ENCODE measurements around the gene TDRD12.
"Not testable (repeated sequence)": the region's sequence is repeated elsewhere in the genome, so short reads cannot be mapped to it uniquely, and the experiment has no call there.

TDRD12 gene

GRCh38 chr19:32837531-32837930 lies 118.0 kb downstream of the TDRD12 start:
- H3K27ac ChIP-seq, result no peak overlapping the region
- TF ChIP-seq ZFX (IDR thresholded peaks at IDR 0.05) (no peak), CTCF (conservative IDR thresholded peaks at IDR 0.05) (no peak)

GRCh38 chr19:32842061-32842460 lies 122.5 kb downstream of the TDRD12 start:
- TF ChIP-seq CTCF (conservative IDR thresholded peaks at IDR 0.05) (no peak), ZFX (IDR thresholded peaks at IDR 0.05) (no peak)
- no peak overlapping the region for H3K27ac ChIP-seq

GRCh38 chr19:32843716-32844245 lies 124.2 kb downstream of the TDRD12 start:
- no peak overlapping the region for H3K27ac ChIP-seq
- TF ChIP-seq ZFX (IDR thresholded peaks at IDR 0.05) (no peak), CTCF (conservative IDR thresholded peaks at IDR 0.05) (no peak)

GRCh38 chr19:32848035-32848434 lies 128.5 kb downstream of the TDRD12 start:
- not testable (repeated sequence) for H3K27ac ChIP-seq

- no peak overlapping the region for H3K27ac ChIP-seq
- TF ChIP-seq CTCF (conservative IDR thresholded peaks at IDR 0.05) (no peak), ZFX (IDR thresholded peaks at IDR 0.05) (no peak)
These were observed 132.6 kb downstream of the TDRD12 start for GRCh38 chr19:32852216-32852615.

- not testable (repeated sequence) for H3K27ac ChIP-seq
These were observed 137.3 kb downstream of the TDRD12 start for GRCh38 chr19:32856818-32857217.

GRCh38 chr19:32857584-32857983 lies 138.0 kb downstream of the TDRD12 start:
- no peak for TF ChIP-seq CTCF (conservative IDR thresholded peaks at IDR 0.05)
- TF ChIP-seq ZFX (IDR thresholded peaks at IDR 0.05), result no peak
- no peak overlapping the region for H3K27ac ChIP-seq

- TF ChIP-seq ZFX (IDR thresholded peaks at IDR 0.05) (no peak), CTCF (conservative IDR thresholded peaks at IDR 0.05) (no peak)
- no peak overlapping the region for H3K27ac ChIP-seq
These were observed 138.6 kb downstream of the TDRD12 start for GRCh38 chr19:32858155-32858554.

GRCh38 chr19:32858559-32858958 lies 139.0 kb downstream of the TDRD12 start:
- H3K27ac ChIP-seq, result no peak overlapping the region
- TF ChIP-seq CTCF (conservative IDR thresholded peaks at IDR 0.05) (no peak), ZFX (IDR thresholded peaks at IDR 0.05) (no peak)
